Central memory CD8-positive, alpha-beta T cell (primary cell): ENCODE data around the gene NAV2.
"Not testable (repeated sequence)": the region's sequence is repeated elsewhere in the genome, so short reads cannot be mapped to it uniquely, and the experiment has no call there.

Source experiments
- ATAC-seq: fragments of 150-1000 bp; cut with Tn5 transposase; replicated peaks from 2 replicates; pipeline ENCODE4 v1.10.0; 2022; ENCODE audit warnings: mild to moderate bottlenecking, moderate FRiP score, moderate number of reproducible peaks; ENCODE audit not compliant: poor library complexity, severe bottlenecking; ENCODE audit errors: extremely low read depth
- DNase-seq, 2 donors: peaks; one replicate each; pipeline ENCODE4 v3.0.0; 2021; ENCODE audit warnings: low spot score in 2 of 2
- H3K27ac Mint-ChIP-seq: one replicate; pipeline ENCODE4 v1.8.0; 2022; ENCODE audit warnings: low read depth, mild to moderate bottlenecking, moderate library complexity, mixed read lengths
- H3K27me3 Mint-ChIP-seq: one replicate; pipeline ENCODE4 v1.8.0; 2022; ENCODE audit warnings: mixed read lengths
- H3K36me3 Mint-ChIP-seq: one replicate; pipeline ENCODE4 v1.8.0; 2022; ENCODE audit warnings: mild to moderate bottlenecking, moderate library complexity, mixed read lengths; ENCODE audit not compliant: insufficient read depth
- H3K4me1 Mint-ChIP-seq: one replicate; pipeline ENCODE4 v1.8.0; 2022; ENCODE audit warnings: mixed read lengths
- H3K4me3 Mint-ChIP-seq: one replicate; pipeline ENCODE4 v1.8.0; 2022; ENCODE audit warnings: mild to moderate bottlenecking, moderate library complexity, mixed read lengths
- H3K9me3 Mint-ChIP-seq: one replicate; pipeline ENCODE4 v1.8.0; 2022; ENCODE audit warnings: mixed read lengths

The NAV2 gene

DNA sequence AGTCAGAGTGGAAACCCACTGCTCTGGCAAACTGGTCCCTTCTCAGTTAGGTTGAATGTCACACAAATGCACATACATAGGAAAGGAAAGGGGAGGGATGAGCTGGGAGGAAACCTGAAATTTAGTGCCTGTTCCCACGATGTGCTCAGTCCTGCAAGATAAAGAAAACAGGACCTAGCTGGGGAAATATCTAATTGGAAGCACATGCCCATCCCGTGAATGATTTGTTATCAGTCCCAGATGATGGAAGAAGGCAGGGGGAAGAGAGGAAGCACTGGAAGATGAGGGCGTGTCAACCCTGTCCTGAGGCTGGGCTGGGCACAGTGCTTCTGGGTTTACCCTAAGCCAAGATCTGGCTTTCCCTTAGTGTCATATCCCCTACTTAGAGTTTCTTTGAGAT is 173.9 kb downstream of the NAV2 start:
- no peaks in the 10 kb centered on the region for H3K36me3 Mint-ChIP-seq
- DNase-seq (no peak), ATAC-seq (no peak)
- no peaks in the 10 kb centered on the region for H3K4me1 Mint-ChIP-seq
- no peak overlapping the region for H3K4me3 Mint-ChIP-seq
- no peaks in the 10 kb centered on the region for H3K9me3 Mint-ChIP-seq
- no peak overlapping the region for H3K27ac Mint-ChIP-seq
- no peaks in the 10 kb centered on the region for H3K27me3 Mint-ChIP-seq

DNA sequence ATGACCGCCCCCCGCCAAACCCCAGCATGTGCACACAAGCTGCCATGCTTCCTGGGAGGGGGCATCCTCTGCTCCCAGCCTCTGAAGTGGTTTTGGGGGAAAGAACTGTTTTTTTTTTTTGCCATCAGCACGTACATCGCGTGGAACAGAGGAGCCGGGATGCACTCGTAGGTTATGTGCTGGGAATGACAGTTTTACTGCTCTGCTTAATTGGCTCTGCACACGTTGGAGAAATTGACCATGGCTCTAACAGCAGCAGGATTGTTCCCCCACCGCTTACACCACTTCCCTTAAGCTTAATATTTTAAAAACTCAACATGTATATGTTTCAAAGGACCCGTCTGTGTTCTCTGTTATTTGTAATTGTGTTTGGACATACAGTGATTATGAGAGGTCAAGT is 175.2 kb downstream of the NAV2 start:
- no peaks in the 10 kb centered on the region for H3K9me3 Mint-ChIP-seq
- DNase-seq: no peak
- no peaks in the 10 kb centered on the region for H3K36me3 Mint-ChIP-seq
- no peak for ATAC-seq
- H3K4me1 Mint-ChIP-seq: no peaks in the 10 kb centered on the region
- no peaks in the 10 kb centered on the region for H3K27me3 Mint-ChIP-seq
- H3K27ac Mint-ChIP-seq: no peak overlapping the region
- H3K4me3 Mint-ChIP-seq: no peak overlapping the region

DNA sequence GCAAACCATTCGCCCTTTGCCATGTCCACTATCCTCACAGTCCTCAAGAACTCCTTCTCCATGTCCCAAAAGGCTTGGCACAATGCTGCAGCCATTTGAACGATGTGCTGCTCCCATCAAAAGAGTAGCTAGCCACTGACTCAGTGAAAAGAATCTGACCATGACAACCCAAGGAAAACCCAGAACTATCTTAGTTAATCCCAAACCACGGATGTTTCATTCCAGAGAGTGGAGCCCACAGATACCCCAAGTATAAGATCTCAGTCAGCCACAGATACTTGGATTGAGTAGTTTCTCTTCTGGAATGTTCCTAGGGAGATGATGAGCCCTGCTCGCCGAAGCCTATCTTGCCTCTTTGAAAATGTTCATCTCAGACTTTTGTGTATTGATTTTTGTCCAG is 176.9 kb downstream of the NAV2 start:
- H3K4me3 Mint-ChIP-seq: no peak overlapping the region
- H3K27me3 Mint-ChIP-seq: peaks cover 6% of the 10 kb centered on the region
- DNase-seq (no peak), ATAC-seq (no peak)
- H3K27ac Mint-ChIP-seq: no peak overlapping the region
- no peaks in the 10 kb centered on the region for H3K36me3 Mint-ChIP-seq
- H3K9me3 Mint-ChIP-seq: no peaks in the 10 kb centered on the region
- no peaks in the 10 kb centered on the region for H3K4me1 Mint-ChIP-seq

DNA sequence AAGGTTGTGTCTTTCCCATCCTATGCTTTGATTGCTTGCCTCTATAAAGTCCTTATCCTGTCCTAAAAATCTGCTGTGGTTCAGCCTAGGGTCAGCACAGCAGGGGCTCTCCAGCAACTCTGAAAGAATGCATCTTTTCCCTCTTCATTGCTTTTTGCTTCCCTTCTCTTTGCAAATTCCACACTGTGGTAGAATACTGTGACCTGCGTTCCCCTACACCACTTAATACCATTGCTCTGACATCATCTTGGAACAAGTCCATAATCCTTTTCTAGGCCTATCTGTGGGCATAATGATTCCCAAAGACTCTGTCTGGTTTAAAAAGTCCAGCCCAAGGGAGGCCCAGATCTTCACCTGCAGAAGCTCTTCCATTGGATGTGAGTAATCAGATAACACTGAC is 177.7 kb downstream of the NAV2 start:
- DNase-seq: no peak
- peaks cover 6% of the 10 kb centered on the region for H3K27me3 Mint-ChIP-seq
- H3K27ac Mint-ChIP-seq: no peak overlapping the region
- no peaks in the 10 kb centered on the region for H3K9me3 Mint-ChIP-seq
- no peak for ATAC-seq
- no peak overlapping the region for H3K4me3 Mint-ChIP-seq
- no peaks in the 10 kb centered on the region for H3K4me1 Mint-ChIP-seq
- H3K36me3 Mint-ChIP-seq: no peaks in the 10 kb centered on the region

DNA sequence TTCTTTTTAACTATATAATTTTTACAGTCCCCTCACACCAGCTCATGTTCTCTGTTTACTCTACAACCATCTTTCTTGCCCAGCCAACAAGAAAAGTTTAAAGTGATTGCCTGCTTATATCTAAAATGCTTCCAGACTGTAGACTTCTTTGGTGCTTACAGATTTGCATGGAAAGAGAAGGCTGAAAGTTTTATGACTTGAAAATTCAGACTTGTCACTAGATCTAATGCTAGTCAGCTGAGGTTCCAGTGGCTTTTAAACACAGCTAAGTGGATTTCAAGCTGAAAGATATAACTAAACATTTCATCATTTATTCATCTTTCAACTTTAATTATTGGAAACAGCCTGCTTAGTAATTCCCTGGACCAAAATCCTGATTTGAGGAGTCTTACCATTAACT is 178.4 kb downstream of the NAV2 start:
- Mint-ChIP-seq H3K9me3 (no peaks in the 10 kb centered on the region), H3K4me1 (no peaks in the 10 kb centered on the region), H3K27ac (no peak overlapping the region), H3K4me3 (no peak overlapping the region), H3K36me3 (no peaks in the 10 kb centered on the region), H3K27me3 (peaks cover 6% of the 10 kb centered on the region)
- no peak for ATAC-seq
- DNase-seq: no peak

DNA sequence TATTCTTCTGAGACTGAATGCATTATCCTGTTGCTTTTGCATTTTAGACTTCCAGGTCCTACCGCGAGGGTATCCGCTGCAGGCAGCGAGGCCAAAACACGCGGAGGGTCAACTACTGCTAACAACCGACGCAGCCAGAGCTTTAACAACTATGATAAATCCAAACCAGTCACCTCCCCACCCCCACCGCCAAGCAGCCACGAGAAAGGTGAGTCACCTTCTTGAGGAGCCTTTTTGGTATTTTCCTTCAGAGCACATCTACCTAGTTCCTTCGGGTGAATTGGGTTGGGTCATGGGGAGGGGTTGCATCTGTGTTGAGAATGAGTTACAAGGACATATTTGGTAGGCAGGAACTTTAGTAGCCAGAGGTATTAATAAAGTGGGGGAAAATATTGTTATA is 179.8 kb downstream of the NAV2 start:
- ATAC-seq (no peak), DNase-seq (no peak)
- H3K9me3 Mint-ChIP-seq: no peaks in the 10 kb centered on the region
- H3K4me1 Mint-ChIP-seq: no peaks in the 10 kb centered on the region
- no peaks in the 10 kb centered on the region for H3K36me3 Mint-ChIP-seq
- peaks cover 6% of the 10 kb centered on the region for H3K27me3 Mint-ChIP-seq
- no peak overlapping the region for H3K4me3 Mint-ChIP-seq
- H3K27ac Mint-ChIP-seq: no peak overlapping the region

DNA sequence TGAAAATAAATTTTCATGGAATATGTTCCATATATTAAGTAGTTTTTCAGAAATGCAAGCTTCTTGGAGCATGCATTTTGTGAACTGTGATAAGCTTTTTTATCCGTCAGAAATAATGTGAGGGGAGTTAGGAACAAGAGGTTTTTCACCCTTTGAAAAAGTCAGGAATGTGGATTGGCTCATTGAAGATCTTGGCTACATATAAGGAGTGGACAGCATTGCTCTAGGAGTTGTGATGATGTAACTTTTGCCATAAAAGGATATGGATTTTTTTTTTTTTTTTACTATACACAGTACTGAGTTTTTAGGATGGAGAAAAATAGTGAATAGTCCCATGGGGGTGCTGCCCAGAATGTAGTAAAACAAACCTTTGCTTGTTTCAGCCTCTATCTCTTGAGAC is 180.2 kb downstream of the NAV2 start:
- Mint-ChIP-seq H3K4me1 (no peaks in the 10 kb centered on the region), H3K9me3 (no peaks in the 10 kb centered on the region), H3K4me3 (no peak overlapping the region), H3K27me3 (peaks cover 6% of the 10 kb centered on the region), H3K27ac (no peak overlapping the region), H3K36me3 (no peaks in the 10 kb centered on the region)
- ATAC-seq (no peak), DNase-seq (no peak)

DNA sequence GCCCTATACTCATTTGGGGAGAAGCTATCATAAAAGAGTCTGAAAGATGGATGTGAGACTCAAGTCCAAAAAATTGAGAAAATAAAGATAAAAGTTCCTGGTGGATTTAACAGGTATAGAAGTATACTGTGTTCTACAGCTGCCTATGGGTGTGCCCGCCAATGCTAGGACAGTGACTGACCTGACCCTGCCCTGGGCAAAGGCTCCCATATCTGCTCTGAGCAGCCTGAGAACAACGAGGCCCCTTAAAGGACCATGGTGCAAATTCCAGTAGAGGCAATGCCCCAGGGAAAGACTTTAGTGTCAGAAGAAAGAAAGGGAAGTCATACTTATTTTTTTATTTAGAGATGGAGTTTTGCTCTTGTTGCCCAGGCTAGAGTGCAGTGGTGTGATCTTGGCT is 181.8 kb downstream of the NAV2 start:
- DNase-seq: no peak
- no peaks in the 10 kb centered on the region for H3K36me3 Mint-ChIP-seq
- H3K27me3 Mint-ChIP-seq: peaks cover 6% of the 10 kb centered on the region
- no peaks in the 10 kb centered on the region for H3K9me3 Mint-ChIP-seq
- ATAC-seq: no peak
- no peak overlapping the region for H3K4me3 Mint-ChIP-seq
- no peak overlapping the region for H3K27ac Mint-ChIP-seq
- H3K4me1 Mint-ChIP-seq: no peaks in the 10 kb centered on the region

DNA sequence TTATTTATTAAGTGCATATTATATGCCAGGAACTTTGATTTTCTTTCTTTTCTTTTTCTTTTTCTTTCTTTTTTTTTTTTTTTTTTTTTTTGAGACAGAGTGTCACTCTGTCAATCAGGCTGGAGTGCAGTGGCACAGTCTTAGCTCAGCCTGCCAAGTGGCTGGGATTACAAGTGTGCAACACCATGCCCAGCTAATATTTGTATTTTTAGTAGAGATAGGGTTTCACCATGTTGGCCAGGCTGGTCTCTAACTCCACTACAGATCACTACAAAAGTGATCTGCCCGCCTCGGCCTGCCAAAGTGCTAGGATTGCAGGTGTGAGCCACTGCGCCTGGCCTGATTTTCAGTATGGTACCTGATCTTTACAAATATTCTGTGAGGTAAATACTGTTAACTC is 182.4 kb downstream of the NAV2 start:
- H3K27ac Mint-ChIP-seq: not testable (repeated sequence)

DNA sequence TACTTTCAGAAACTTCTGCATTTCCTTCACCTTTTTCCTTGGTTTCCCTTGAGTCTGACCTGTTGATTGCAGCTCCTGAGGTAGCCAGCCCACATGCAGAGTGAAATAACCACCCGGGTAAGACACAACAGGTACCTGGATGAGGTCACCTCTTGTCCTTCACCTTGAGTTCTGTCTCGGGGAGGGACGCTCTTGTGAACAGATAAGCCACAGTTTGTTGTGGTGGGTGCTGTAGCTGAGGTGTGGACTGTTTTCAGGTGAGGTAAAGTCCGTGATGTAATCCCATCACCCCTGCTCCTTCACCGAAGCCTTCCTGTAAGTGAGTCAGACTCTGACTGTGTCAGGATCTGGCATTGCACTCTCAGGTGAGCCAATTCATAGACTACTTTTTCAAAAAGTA is 183.1 kb downstream of the NAV2 start:
- Mint-ChIP-seq H3K36me3 (no peaks in the 10 kb centered on the region), H3K4me3 (no peak overlapping the region), H3K27me3 (peaks cover 6% of the 10 kb centered on the region), H3K4me1 (no peaks in the 10 kb centered on the region), H3K9me3 (no peaks in the 10 kb centered on the region), H3K27ac (no peak overlapping the region)
- no peak for DNase-seq
- no peak for ATAC-seq

More for the DNA sequence above, 182.4 kb downstream of the NAV2 start:
- not testable (repeated sequence) for H3K36me3 Mint-ChIP-seq, ATAC-seq, H3K4me3 Mint-ChIP-seq, H3K4me1 Mint-ChIP-seq, H3K27me3 Mint-ChIP-seq, H3K9me3 Mint-ChIP-seq, DNase-seq

DNA sequence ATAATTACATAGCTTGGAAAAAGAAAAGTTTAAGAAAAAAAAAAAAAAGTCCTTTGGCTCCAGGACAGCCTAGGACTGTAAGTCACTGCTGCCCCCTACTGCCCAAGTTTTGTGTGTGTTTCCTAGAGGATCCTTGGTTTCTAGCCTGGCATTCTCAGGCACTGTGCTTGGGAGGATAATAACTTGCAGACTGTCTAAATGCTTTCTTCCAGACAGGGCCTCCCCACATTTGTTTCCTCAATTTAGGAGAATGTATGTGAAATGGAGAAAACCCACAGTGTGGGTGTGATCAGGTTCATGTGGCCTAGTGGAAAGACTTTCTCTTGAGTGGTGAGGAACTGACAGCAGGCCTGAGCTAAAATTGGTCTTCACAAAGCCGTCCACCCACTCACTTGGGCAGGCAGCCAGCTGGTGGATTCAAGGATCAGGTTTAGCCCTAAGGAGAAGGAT is 191.0 kb downstream of the NAV2 start:
- Mint-ChIP-seq H3K4me1 (no peaks in the 10 kb centered on the region), H3K27ac (no peak overlapping the region), H3K36me3 (no peaks in the 10 kb centered on the region), H3K9me3 (no peaks in the 10 kb centered on the region), H3K4me3 (no peak overlapping the region), H3K27me3 (no peaks in the 10 kb centered on the region)
- no peak for ATAC-seq
- DNase-seq: no peak

DNA sequence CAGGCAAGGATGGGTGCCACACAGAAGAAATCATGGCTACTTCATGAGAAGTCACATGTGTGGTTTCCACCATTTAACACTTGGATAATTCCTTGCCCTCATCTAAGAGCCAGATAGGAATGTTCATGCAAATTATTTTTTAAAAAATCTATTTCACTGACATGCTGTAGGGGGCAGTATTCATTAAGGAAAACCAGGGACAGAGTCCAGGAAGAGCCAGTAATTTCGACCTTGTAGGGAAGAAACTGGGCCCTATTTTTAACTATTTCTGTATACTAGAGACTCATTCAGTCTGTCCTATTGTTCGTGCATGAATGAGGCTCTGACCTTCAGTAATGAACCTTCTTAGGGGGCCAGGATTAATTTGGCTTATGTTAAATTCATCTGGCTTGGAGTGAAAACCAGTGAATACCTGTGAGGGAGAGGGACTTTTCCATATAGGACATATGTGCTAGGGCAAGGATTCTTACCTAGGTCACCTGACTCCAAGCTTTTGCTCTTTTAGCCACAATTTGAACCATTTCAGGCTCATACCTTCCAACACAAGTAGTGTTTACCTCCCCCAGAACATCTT is 192.7 kb downstream of the NAV2 start:
- H3K4me3 Mint-ChIP-seq: no peak overlapping the region
- DNase-seq: no peak
- no peak for ATAC-seq
- H3K9me3 Mint-ChIP-seq: no peaks in the 10 kb centered on the region
- H3K36me3 Mint-ChIP-seq: no peaks in the 10 kb centered on the region
- peaks cover 8% of the 10 kb centered on the region for H3K27me3 Mint-ChIP-seq
- no peaks in the 10 kb centered on the region for H3K4me1 Mint-ChIP-seq
- no peak overlapping the region for H3K27ac Mint-ChIP-seq

DNA sequence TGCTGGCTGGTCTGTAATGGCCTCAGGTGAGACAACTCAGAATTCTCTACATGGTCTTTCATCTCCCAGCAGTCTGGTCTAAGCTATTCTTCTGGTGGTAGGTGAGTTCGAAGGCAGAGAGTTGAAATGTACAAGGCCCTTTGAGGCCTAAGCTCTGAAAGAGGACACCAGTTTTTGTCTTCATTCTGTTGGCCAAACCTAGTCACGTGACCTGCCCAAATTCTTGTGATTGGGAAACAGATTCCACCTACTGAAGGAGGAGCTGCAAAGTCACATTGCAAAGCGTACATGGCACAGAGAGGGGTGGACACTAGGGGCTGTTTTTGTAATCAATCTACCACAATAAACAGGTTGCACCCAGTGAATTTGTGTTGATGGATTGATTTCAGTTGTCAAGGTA is 193.5 kb downstream of the NAV2 start:
- no peaks in the 10 kb centered on the region for H3K4me1 Mint-ChIP-seq
- no peak overlapping the region for H3K27ac Mint-ChIP-seq
- no peaks in the 10 kb centered on the region for H3K9me3 Mint-ChIP-seq
- peaks cover 8% of the 10 kb centered on the region for H3K27me3 Mint-ChIP-seq
- DNase-seq (no peak), ATAC-seq (no peak)
- no peak overlapping the region for H3K4me3 Mint-ChIP-seq
- H3K36me3 Mint-ChIP-seq: no peaks in the 10 kb centered on the region
